Right forelimb (tissue), 1 donor: Measurements from ENCODE around the gene FKBP1A.
"Not testable (repeated sequence)": the region's sequence is repeated elsewhere in the genome, so short reads cannot be mapped to it uniquely, and the experiment has no call there.

Experiments used
- DNase-seq: peaks from one replicate; pipeline ENCODE4 v3.0.0-alpha.2; 2018

FKBP1A gene

GRCh38 chr20:1362484-1362883 is 30.4 kb downstream of the FKBP1A start:
- DNase-seq, result no peak

- DNase-seq, result no peak
Measured at GRCh38 chr20:1360094-1360846, 32.6 kb downstream of the FKBP1A start.

- DNase-seq, result no peak
Measured at GRCh38 chr20:1357921-1358671, 34.8 kb downstream of the FKBP1A start.

- DNase-seq, result no peak
Measured at GRCh38 chr20:1353956-1354355, 38.9 kb downstream of the FKBP1A start.

GRCh38 chr20:1346315-1346969 is 46.4 kb downstream of the FKBP1A start:
- no peak for DNase-seq

GRCh38 chr20:1345756-1346093 is 47.1 kb downstream of the FKBP1A start:
- no peak for DNase-seq

- no peak for DNase-seq
Measured at GRCh38 chr20:1345030-1345755, 47.7 kb downstream of the FKBP1A start.

- not testable (repeated sequence) for DNase-seq
Measured at GRCh38 chr20:1343446-1344124, 49.3 kb downstream of the FKBP1A start.

GRCh38 chr20:1341561-1342265 is 51.1 kb downstream of the FKBP1A start:
- no peak for DNase-seq

- no peak for DNase-seq
Measured at GRCh38 chr20:1338801-1339200, 54.1 kb downstream of the FKBP1A start.

GRCh38 chr20:1338096-1338495 is 54.8 kb downstream of the FKBP1A start:
- DNase-seq, result no peak

GRCh38 chr20:1337441-1337840 is 55.4 kb downstream of the FKBP1A start:
- DNase-seq, result no peak

GRCh38 chr20:1336699-1337367 is 56.0 kb downstream of the FKBP1A start:
- no peak for DNase-seq

GRCh38 chr20:1335961-1336698 is 56.7 kb downstream of the FKBP1A start:
- DNase-seq, result no peak

- DNase-seq, result no peak
Measured at GRCh38 chr20:1334761-1335160, 58.1 kb downstream of the FKBP1A start.

GRCh38 chr20:1334370-1334731 is 58.5 kb downstream of the FKBP1A start:
- DNase-seq, result no peak

GRCh38 chr20:1333462-1334369 is 59.1 kb downstream of the FKBP1A start:
- no peak for DNase-seq

- no peak for DNase-seq
Measured at GRCh38 chr20:1332749-1333300, 60.0 kb downstream of the FKBP1A start.

GRCh38 chr20:1331801-1332453 is 60.9 kb downstream of the FKBP1A start:
- no peak for DNase-seq
